GM10248 (cell line): Measurements from ENCODE around the gene C20orf202.

Experiments
- CTCF ChIA-PET: fragments of 300-600 bp; sonication (Branson Sonifier 250); formaldehyde crosslinking; extraction: SDS; loops from one replicate; lab custom pipeline; 2021; ENCODE audit warnings: antibody characterized with exemption; lab: Yijun Ruan, JAX
- POLR2A ChIA-PET: fragments of 350-650 bp; sonication (Branson Sonifier 250); formaldehyde crosslinking; extraction: SDS; loops from one replicate; lab custom pipeline; 2020; ENCODE audit warnings: antibody characterized with exemption; lab: Yijun Ruan, JAX
- DNase-seq: peaks from one replicate; pipeline ENCODE4 v3.0.0; 2012; ENCODE audit errors: extremely low spot score
- TF ChIP-seq, protein P1 (sequence below): IDR thresholded peaks from 2 replicates; pipeline ENCODE4 v1.5.1; 2012; ENCODE audit warnings: mild to moderate bottlenecking, low read depth; ENCODE audit errors: extremely low read depth, missing control alignments, control extremely low read depth

The C20orf202 gene

GRCh38 chr20:1169224-1169623, 34.0 kb upstream of the C20orf202 start:
- CTCF ChIA-PET = interaction anchor here (1.4 kb wide), 1 partner anchor 19 kb away, joined by 3 read pairs; no protein-coding TSS in a partner anchor
- TF ChIP-seq, protein P1, sequence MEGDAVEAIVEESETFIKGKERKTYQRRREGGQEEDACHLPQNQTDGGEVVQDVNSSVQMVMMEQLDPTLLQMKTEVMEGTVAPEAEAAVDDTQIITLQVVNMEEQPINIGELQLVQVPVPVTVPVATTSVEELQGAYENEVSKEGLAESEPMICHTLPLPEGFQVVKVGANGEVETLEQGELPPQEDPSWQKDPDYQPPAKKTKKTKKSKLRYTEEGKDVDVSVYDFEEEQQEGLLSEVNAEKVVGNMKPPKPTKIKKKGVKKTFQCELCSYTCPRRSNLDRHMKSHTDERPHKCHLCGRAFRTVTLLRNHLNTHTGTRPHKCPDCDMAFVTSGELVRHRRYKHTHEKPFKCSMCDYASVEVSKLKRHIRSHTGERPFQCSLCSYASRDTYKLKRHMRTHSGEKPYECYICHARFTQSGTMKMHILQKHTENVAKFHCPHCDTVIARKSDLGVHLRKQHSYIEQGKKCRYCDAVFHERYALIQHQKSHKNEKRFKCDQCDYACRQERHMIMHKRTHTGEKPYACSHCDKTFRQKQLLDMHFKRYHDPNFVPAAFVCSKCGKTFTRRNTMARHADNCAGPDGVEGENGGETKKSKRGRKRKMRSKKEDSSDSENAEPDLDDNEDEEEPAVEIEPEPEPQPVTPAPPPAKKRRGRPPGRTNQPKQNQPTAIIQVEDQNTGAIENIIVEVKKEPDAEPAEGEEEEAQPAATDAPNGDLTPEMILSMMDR = no peak
- no peak for DNase-seq
- POLR2A ChIA-PET = no interaction called here

DNA sequence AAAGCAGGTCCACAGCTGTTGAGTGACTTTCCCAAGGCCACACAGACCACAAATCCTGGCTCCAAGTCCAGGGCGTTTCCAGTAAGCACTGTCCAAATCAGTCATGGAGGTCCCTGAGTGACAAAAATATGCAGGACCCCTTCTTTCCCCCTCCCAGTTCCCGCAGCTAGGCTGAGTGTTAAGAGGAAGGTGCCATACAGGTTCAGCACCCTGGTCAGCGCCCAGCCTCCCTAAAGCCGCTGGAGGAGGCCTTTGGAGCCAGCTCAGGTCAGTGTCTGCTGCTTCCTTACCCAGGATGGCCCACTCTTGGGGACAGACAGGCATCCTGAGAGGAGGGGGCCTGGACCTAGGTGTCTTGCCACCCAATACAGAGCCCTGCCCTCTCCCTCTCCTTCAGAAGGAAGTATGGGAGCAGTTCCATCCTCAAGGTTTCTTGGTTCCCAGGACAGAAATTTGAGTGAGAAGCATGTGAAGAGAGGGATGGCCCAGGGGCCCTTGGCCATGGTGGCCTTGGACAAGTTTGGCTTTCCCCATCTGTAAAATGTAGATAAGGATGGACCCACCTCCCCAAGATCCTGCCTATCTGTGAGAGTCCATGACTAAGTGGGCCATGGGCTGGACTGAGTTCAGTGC, 31.7 kb upstream of the C20orf202 start:
- CTCF ChIA-PET = interaction anchor here (1.5 kb wide), 2 partner anchors 63 to 197 kb away, joined by 3 to 4 read pairs; no protein-coding TSS in a partner anchor
- TF ChIP-seq, protein P1 = no peak
- POLR2A ChIA-PET = no interaction called here
- DNase-seq = no peak

- no peak for DNase-seq
- ChIA-PET POLR2A (no interaction called here), CTCF (no interaction called here)
- TF ChIP-seq, protein P1 = no peak
These were observed 29.6 kb upstream of the C20orf202 start for GRCh38 chr20:1173698-1174097.

GRCh38 chr20:1174787-1175186, 28.5 kb upstream of the C20orf202 start:
- no peak for DNase-seq
- CTCF ChIA-PET = interaction anchor here (1.7 to 2.5 kb wide), 2 partner anchors 10 to 12 kb away, joined by 4 to 9 read pairs; partner anchors contain the start of gene TMEM74B
- TF ChIP-seq, protein P1 = no peak
- POLR2A ChIA-PET = no interaction called here

- TF ChIP-seq, protein P1 = no peak
- ChIA-PET POLR2A (no interaction called here), CTCF (no interaction called here)
- no peak for DNase-seq
These were observed 25.6 kb upstream of the C20orf202 start for GRCh38 chr20:1177680-1178079.

GRCh38 chr20:1178103-1178502, 25.2 kb upstream of the C20orf202 start:
- CTCF ChIA-PET = no interaction called here
- TF ChIP-seq, protein P1 = no peak
- DNase-seq = no peak
- POLR2A ChIA-PET = no interaction called here
